ENCODE results near the gene URB1.

DNA sequence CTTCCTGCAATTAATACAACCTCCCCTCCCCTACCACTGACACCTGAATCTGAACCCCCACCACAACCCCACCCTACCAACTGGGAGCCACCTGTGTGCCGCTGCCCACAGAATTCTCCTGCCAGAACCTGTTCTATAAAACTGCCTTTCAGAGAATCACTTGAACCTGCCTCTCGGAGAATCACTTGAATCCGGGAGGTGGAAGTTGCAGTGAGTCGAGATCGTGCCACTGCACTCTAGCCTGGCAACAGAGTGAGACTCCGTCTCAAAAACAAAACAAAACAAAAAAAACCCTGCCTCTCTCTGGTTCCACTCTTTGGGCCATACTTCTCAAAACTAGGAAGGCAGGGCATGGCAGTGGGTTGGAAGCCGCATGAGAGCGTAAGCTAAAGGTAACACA is 5.7 kb downstream of the URB1 start:
- TF ChIP-seq, protein P1, sequence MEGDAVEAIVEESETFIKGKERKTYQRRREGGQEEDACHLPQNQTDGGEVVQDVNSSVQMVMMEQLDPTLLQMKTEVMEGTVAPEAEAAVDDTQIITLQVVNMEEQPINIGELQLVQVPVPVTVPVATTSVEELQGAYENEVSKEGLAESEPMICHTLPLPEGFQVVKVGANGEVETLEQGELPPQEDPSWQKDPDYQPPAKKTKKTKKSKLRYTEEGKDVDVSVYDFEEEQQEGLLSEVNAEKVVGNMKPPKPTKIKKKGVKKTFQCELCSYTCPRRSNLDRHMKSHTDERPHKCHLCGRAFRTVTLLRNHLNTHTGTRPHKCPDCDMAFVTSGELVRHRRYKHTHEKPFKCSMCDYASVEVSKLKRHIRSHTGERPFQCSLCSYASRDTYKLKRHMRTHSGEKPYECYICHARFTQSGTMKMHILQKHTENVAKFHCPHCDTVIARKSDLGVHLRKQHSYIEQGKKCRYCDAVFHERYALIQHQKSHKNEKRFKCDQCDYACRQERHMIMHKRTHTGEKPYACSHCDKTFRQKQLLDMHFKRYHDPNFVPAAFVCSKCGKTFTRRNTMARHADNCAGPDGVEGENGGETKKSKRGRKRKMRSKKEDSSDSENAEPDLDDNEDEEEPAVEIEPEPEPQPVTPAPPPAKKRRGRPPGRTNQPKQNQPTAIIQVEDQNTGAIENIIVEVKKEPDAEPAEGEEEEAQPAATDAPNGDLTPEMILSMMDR (IDR thresholded peaks at IDR 0.05): no peak
- no peak for TF ChIP-seq POLR2A (IDR thresholded peaks at IDR 0.05)

Data from Peyer's patch (tissue), 4 donors.